Body of pancreas (tissue), 4 donors: ENCODE data around the gene WNT11.

Source experiments
- CTCF ChIP-seq, 7 experiments: fragments of 450-650 bp in 4 of 7; fragments of 200-600 bp in 3 of 7; sonication (generic) in 3 of 7; IDR thresholded peaks; one replicate each; pipeline ENCODE4 v1.5.1; 2016 to 2019; ENCODE audit warnings: antibody characterized with exemption in 7 of 7
- POLR2A ChIP-seq, 3 donors: fragments of 450-650 bp; IDR thresholded peaks; one replicate each; pipeline ENCODE4 v1.6.1; 2016; ENCODE audit warnings: antibody characterized with exemption in 3 of 3, mild to moderate bottlenecking in 2 of 3

GRCh38 chr11:76189682-76190081, 16.6 kb downstream of the WNT11 start:
- TF ChIP-seq POLR2A (IDR thresholded peaks at IDR 0.05) (no peak), CTCF (IDR thresholded peaks at IDR 0.05) (no peak)
